CD14-positive monocyte (primary cell): ENCODE data around the gene OR13J1. TPM values are rescaled to one million over a fixed set of nuclear protein-coding genes. Genes with fewer than 3 reads are reported as not detected.
A peak's percentile ranks its signal among the peaks of the same experiment; 100 is the strongest.

Source experiments
- DNase-seq, 3 donors: peaks; one replicate each; pipeline ENCODE4 v3.0.0-alpha.2; 2011 to 2022
- H2AFZ ChIP-seq: 2 replicates; pipeline ENCODE4 v1.6.0; 2012; ENCODE audit warnings: mild to moderate bottlenecking, low read depth, low read length, inconsistent platforms; ENCODE audit not compliant: insufficient read depth, poor library complexity, severe bottlenecking
- H3K27ac ChIP-seq, 2 donors: 1 replicate in 1 of 2; 2 replicates in 1 of 2; pipeline ENCODE4 v1.5.1; 2012 to 2013; ENCODE audit warnings: low read length in 2 of 2, control low read depth in 1 of 2, inconsistent platforms in 1 of 2, low read depth in 1 of 2, mild to moderate bottlenecking in 1 of 2
- H3K27me3 ChIP-seq, 2 donors: one replicate each; pipeline versions ENCODE4 v1.6.0 to v1.6.1; 2011 to 2013; ENCODE audit warnings: low read length in 2 of 2; ENCODE audit not compliant: control insufficient read depth in 2 of 2, insufficient read depth in 2 of 2
- H3K36me3 ChIP-seq, 2 donors: replicated peaks in 1 of 2; 1 replicate in 1 of 2; 2 replicates in 1 of 2; pipeline versions ENCODE4 v1.5.1 to v1.6.1; 2012 to 2013; ENCODE audit warnings: low read length in 2 of 2, control low read depth in 1 of 2, inconsistent platforms in 1 of 2, mild to moderate bottlenecking in 1 of 2; ENCODE audit not compliant: insufficient read depth in 2 of 2, control insufficient read depth in 1 of 2
- H3K4me1 ChIP-seq, 2 donors: 1 replicate in 1 of 2; 2 replicates in 1 of 2; pipeline versions ENCODE4 v1.5.1 to v1.6.1; 2012 to 2013; ENCODE audit warnings: low read length in 2 of 2, control low read depth in 1 of 2, inconsistent platforms in 1 of 2, mild to moderate bottlenecking in 1 of 2, moderate library complexity in 1 of 2; ENCODE audit not compliant: insufficient read depth in 2 of 2, control insufficient read depth in 1 of 2
- H3K4me2 ChIP-seq: replicated peaks from 2 replicates; pipeline ENCODE3; 2012; ENCODE audit warnings: low read length, moderate library complexity, mild to moderate bottlenecking; ENCODE audit not compliant: poor library complexity, severe bottlenecking; ENCODE audit errors: extremely low read depth
- H3K4me3 ChIP-seq, 3 experiments: fragments of 200-600 bp in 1 of 3; sonication (generic) in 1 of 3; replicated peaks in 1 of 3; 1 replicate in 2 of 3; 2 replicates in 1 of 3; pipeline ENCODE4 v1.5.1; 2011 to 2013; ENCODE audit warnings: low read length in 3 of 3, mild to moderate bottlenecking in 3 of 3, control low read depth in 2 of 3, low read depth in 2 of 3, inconsistent platforms in 1 of 3, moderate library complexity in 1 of 3
- H3K79me2 ChIP-seq: 2 replicates; pipeline ENCODE4 v1.6.0; 2012; ENCODE audit warnings: mild to moderate bottlenecking, control low read depth, inconsistent platforms, low read length, moderate library complexity; ENCODE audit not compliant: insufficient read depth
- H3K9ac ChIP-seq: 2 replicates; pipeline ENCODE4 v1.6.0; 2017; ENCODE audit warnings: low read length, mild to moderate bottlenecking; ENCODE audit not compliant: insufficient read depth, poor library complexity, severe bottlenecking
- H3K9me3 ChIP-seq, 2 donors: replicated peaks in 1 of 2; 1 replicate in 1 of 2; 2 replicates in 1 of 2; pipeline versions ENCODE4 v1.5.1 to v1.6.1; 2012 to 2013; ENCODE audit warnings: low read length in 2 of 2, control low read depth in 1 of 2; ENCODE audit not compliant: control insufficient read depth in 1 of 2, insufficient read depth in 1 of 2
- H4K20me1 ChIP-seq: 2 replicates; pipeline ENCODE4 v1.6.0; 2012; ENCODE audit warnings: mild to moderate bottlenecking, low read length, control low read depth, moderate library complexity; ENCODE audit not compliant: insufficient read depth
- H3K27ac Mint-ChIP-seq, 7 donors: one replicate each; pipeline ENCODE4 v1.8.0; 2020; ENCODE audit warnings: mild to moderate bottlenecking in 7 of 7, mixed read lengths in 7 of 7, moderate library complexity in 6 of 7, inconsistent platforms in 2 of 7
- H3K27me3 Mint-ChIP-seq, 3 donors: one replicate each; pipeline ENCODE4 v1.8.0; 2021 to 2022; ENCODE audit warnings: low read depth in 3 of 3, mild to moderate bottlenecking in 3 of 3, mixed read lengths in 3 of 3, moderate library complexity in 3 of 3, inconsistent platforms in 1 of 3
- H3K36me3 Mint-ChIP-seq, 2 donors: one replicate each; pipeline ENCODE4 v1.8.0; 2020; ENCODE audit warnings: mixed read lengths in 2 of 2, inconsistent platforms in 1 of 2, mild to moderate bottlenecking in 1 of 2
- H3K4me1 Mint-ChIP-seq: one replicate; pipeline ENCODE4 v1.8.0; 2020; ENCODE audit warnings: mild to moderate bottlenecking, mixed read lengths
- H3K4me3 Mint-ChIP-seq, 2 donors: one replicate each; pipeline ENCODE4 v1.8.0; 2020; ENCODE audit warnings: mild to moderate bottlenecking in 2 of 2, mixed read lengths in 2 of 2, moderate library complexity in 1 of 2
- H3K9me3 Mint-ChIP-seq, 7 donors: one replicate each; pipeline ENCODE4 v1.8.0; 2020 to 2022; ENCODE audit warnings: mixed read lengths in 7 of 7, mild to moderate bottlenecking in 6 of 7, moderate library complexity in 6 of 7, inconsistent platforms in 2 of 7
- CTCF ChIP-seq: fragments of 200-600 bp; IDR thresholded peaks from one replicate; pipeline ENCODE4 v1.8.0; 2022; ENCODE audit warnings: antibody characterized with exemption, mild to moderate bottlenecking
- WGBS: methylation state at CpG from one replicate; pipeline ENCODE4 v1.1.5; 2013; ENCODE audit warnings: missing lambda C conversion rate; ENCODE audit not compliant: insufficient coverage; 5-methylcytosine and 5-hydroxymethylcytosine counted together
- intact Hi-C, 2 donors: fragments of 100-400 bp; cut with micrococcal nuclease; formaldehyde crosslinking; loops; one replicate each; pipeline versions ENCODE4 v1.15.0 to v1.15.1; 2023
- polyA plus RNA-seq, 3 donors: library from polyadenylated mRNA; depleted of rRNA in 1 of 3; unstranded in 2 of 3; stranded (reverse) in 1 of 3; fragments of 300-500 nt in 2 of 3; fragments of >200 nt in 1 of 3; fragmentation: Illumina TruSeq in 2 of 3; gene quantifications; 1 replicate in 2 of 3; 2 replicates in 1 of 3; pipeline ENCODE4 v1.2.3, GENCODE V29; 2012 to 2021

OR13J1 gene
- polyA plus RNA-seq, 3 donors: not detected

- H3K79me2 ChIP-seq: no peaks in the 10 kb centered on the region
- Mint-ChIP-seq H3K27ac (peak overlapping the region in 1 of 7 donors; percentile 8), H3K4me3 (no peak overlapping the region), H3K36me3 (no peaks in the 10 kb centered on the region), H3K27me3 (peaks cover 0 to 5% (median 0%) of the 10 kb centered on the region in 3 donors), H3K4me1 (peaks cover 38% of the 10 kb centered on the region), H3K9me3 (peaks cover 0 to 2% (median 0%) of the 10 kb centered on the region in 7 donors)
- no peaks in the 10 kb centered on the region for H4K20me1 ChIP-seq
- H3K4me2 ChIP-seq: no peak overlapping the region
- no peaks in the 10 kb centered on the region for H3K9me3 ChIP-seq
- WGBS: 63% methylated on average over 10 of the region's 14 CpGs
- no peak overlapping the region for H2AFZ ChIP-seq
- H3K27ac ChIP-seq: no peak overlapping the region
- H3K36me3 ChIP-seq: no peaks in the 10 kb centered on the region
- no peak overlapping the region for H3K9ac ChIP-seq
- DNase-seq: no peak
- TF ChIP-seq CTCF: peak; percentile 36
- H3K4me1 ChIP-seq: peaks cover 35% of the 10 kb centered on the region in 2 donors
- intact Hi-C loops: loop anchor here in 1 of 2 donors (10.0 kb wide), 1 partner anchor 56 kb away; no protein-coding TSS in a partner anchor
- no peaks in the 10 kb centered on the region for H3K27me3 ChIP-seq
- no peak overlapping the region for H3K4me3 ChIP-seq
Measured at GRCh38 chr9:35910613-35911359, 40.6 kb upstream of the OR13J1 start.

GRCh38 chr9:35909687-35910612 is 39.7 kb upstream of the OR13J1 start:
- peaks cover 0 to 2% (median 0%) of the 10 kb centered on the region in 7 donors for H3K9me3 Mint-ChIP-seq
- H3K4me1 Mint-ChIP-seq: peaks cover 43% of the 10 kb centered on the region
- no peak overlapping the region for H3K4me3 Mint-ChIP-seq

More at GRCh38 chr9:35909687-35910612, 39.7 kb upstream of the OR13J1 start:
- Mint-ChIP-seq H3K27ac (no peak overlapping the region), H3K27me3 (peaks cover 0 to 8% (median 2%) of the 10 kb centered on the region in 3 donors), H3K36me3 (no peaks in the 10 kb centered on the region)
- Histone ChIP-seq H2AFZ (no peak overlapping the region), H3K36me3 (no peaks in the 10 kb centered on the region), H4K20me1 (no peaks in the 10 kb centered on the region), H3K9me3 (no peaks in the 10 kb centered on the region), H3K4me1 (peaks cover 38 to 40% of the 10 kb centered on the region in 2 donors), H3K27me3 (no peaks in the 10 kb centered on the region), H3K4me3 (no peak overlapping the region), H3K4me2 (no peak overlapping the region), H3K79me2 (no peaks in the 10 kb centered on the region), H3K9ac (no peak overlapping the region), H3K27ac (no peak overlapping the region)
- DNase-seq: no peak
- no peak for TF ChIP-seq CTCF
- 93% methylated on average over 23 of the region's 34 CpGs for WGBS
- intact Hi-C loops: loop anchor here in 1 of 2 donors (10.0 kb wide), 1 partner anchor 55 kb away; no protein-coding TSS in a partner anchor
